OCI-LY3 (cell line): ENCODE data around the gene UBE2G2.

Source experiments
- EZH2phosphoT487 ChIP-seq: fragments of 200-600 bp; shearing (Covaris generic); IDR thresholded peaks from 2 replicates; pipeline ENCODE4 v1.6.1; 2018; ENCODE audit warnings: antibody characterized with exemption, mixed run types, low read depth
- TF ChIP-seq, protein P1 (sequence below): fragments of 200-600, 300-600 bp; sonication (generic); IDR thresholded peaks from 2 replicates; pipeline ENCODE4 v1.5.1; 2014; ENCODE audit warnings: antibody characterized with exemption, low read length, low read depth

DNA sequence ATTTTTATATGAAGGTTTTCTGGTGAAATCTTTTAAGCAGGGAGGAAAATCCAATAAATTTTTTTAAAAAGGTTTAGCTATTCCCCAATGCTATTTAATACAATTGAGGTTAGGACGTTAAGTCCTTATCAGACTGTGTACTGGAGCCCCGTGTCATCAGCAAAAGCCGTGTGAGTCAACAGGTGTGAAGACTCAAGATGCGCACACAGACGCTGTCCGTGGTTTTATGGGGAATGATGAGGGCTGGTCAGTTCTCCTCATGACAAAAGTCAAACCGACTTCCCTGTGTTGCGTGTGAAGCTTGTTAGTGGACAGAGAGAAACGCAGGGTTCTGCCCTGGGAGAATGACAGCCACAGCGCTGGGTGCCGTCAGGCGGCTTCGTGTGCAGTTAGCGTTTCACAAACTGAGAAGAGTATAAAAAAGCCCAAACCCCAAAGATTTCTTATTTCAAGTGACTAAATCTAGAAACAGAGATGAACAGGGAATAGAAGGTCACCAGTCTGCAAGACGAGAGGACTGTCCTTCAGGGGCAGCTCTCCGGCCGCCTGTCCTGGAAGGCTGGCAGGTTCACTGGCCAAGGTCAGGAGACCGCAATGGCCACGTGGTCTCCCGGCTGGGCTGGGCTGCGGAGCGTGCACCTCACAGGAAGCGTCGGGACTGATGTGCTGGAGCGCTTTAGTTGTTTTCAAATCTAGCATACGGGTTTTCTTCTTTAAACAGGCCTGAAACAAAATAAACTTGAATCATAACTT lies 49.5 kb upstream of the UBE2G2 start:
- TF ChIP-seq, protein P1, sequence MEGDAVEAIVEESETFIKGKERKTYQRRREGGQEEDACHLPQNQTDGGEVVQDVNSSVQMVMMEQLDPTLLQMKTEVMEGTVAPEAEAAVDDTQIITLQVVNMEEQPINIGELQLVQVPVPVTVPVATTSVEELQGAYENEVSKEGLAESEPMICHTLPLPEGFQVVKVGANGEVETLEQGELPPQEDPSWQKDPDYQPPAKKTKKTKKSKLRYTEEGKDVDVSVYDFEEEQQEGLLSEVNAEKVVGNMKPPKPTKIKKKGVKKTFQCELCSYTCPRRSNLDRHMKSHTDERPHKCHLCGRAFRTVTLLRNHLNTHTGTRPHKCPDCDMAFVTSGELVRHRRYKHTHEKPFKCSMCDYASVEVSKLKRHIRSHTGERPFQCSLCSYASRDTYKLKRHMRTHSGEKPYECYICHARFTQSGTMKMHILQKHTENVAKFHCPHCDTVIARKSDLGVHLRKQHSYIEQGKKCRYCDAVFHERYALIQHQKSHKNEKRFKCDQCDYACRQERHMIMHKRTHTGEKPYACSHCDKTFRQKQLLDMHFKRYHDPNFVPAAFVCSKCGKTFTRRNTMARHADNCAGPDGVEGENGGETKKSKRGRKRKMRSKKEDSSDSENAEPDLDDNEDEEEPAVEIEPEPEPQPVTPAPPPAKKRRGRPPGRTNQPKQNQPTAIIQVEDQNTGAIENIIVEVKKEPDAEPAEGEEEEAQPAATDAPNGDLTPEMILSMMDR = no peak
- no peak for TF ChIP-seq EZH2phosphoT487
